ENCODE data around the gene B4GALT1. TPM values are rescaled to one million over a fixed set of nuclear protein-coding genes. Genes with fewer than 3 reads are reported as not detected.
A peak's percentile ranks its signal among the peaks of the same experiment; 100 is the strongest.

Gene B4GALT1
- total RNA-seq, 1 donor from 2014 or later, result 100 TPM

- Histone ChIP-seq H3K4me1 (peaks cover 32 to 78% of the 10 kb centered on the region in 2 donors), H3K36me3 (peaks cover 0 to 7% of the 10 kb centered on the region in 2 donors), H3K4me3 (peak overlapping the region in 1 of 2 donors; percentile 26), H3K27me3 (no peaks in the 10 kb centered on the region), H3K9me3 (no peaks in the 10 kb centered on the region), H3K27ac (peak overlapping the region; percentile 58 to 66)
- DNase-seq (ENCODE audit: low spot score in 2 of 2), result no peak
- intact Hi-C loops (cut with DNase I), result no loop called here
- TF ChIP-seq CTCF (IDR thresholded peaks at IDR 0.05), result no peak
Observed at GRCh38 chr9:33139421-33140228, 27.5 kb downstream of the B4GALT1 start.

- DNase-seq (ENCODE audit: low spot score in 2 of 2), result peak in 1 of 2 donors; percentile 13
- Histone ChIP-seq H3K4me1 (peaks cover 32 to 70% of the 10 kb centered on the region in 2 donors), H3K27ac (peak overlapping the region; percentile 58 to 66), H3K27me3 (no peaks in the 10 kb centered on the region), H3K9me3 (no peaks in the 10 kb centered on the region), H3K4me3 (no peak overlapping the region), H3K36me3 (peaks cover 5 to 16% of the 10 kb centered on the region in 2 donors)
- intact Hi-C loops (cut with DNase I), result no loop called here
- TF ChIP-seq CTCF (IDR thresholded peaks at IDR 0.05), result no peak
Observed at GRCh38 chr9:33138768-33139167, 28.4 kb downstream of the B4GALT1 start.

GRCh38 chr9:33137781-33138264 is 29.3 kb downstream of the B4GALT1 start:
- Histone ChIP-seq H3K4me1 (peaks cover 26 to 60% of the 10 kb centered on the region in 2 donors), H3K36me3 (peaks cover 14 to 25% of the 10 kb centered on the region in 2 donors), H3K27me3 (no peaks in the 10 kb centered on the region), H3K4me3 (no peak overlapping the region), H3K27ac (peak overlapping the region in 1 of 2 donors; percentile 66), H3K9me3 (no peaks in the 10 kb centered on the region)
- no peak for TF ChIP-seq CTCF (IDR thresholded peaks at IDR 0.05)
- intact Hi-C loops (cut with DNase I), result no loop called here
- peak in 1 of 2 donors; percentile 62 for DNase-seq (ENCODE audit: low spot score in 2 of 2)

- H3K36me3 ChIP-seq, result peaks cover 15 to 34% of the 10 kb centered on the region in 2 donors
- no peak for TF ChIP-seq CTCF (IDR thresholded peaks at IDR 0.05)
- intact Hi-C loops (cut with DNase I), result no loop called here
- H3K4me1 ChIP-seq, result peaks cover 22 to 59% of the 10 kb centered on the region in 2 donors
- H3K27ac ChIP-seq, result peak overlapping the region; percentile 29 to 50
- H3K9me3 ChIP-seq, result no peaks in the 10 kb centered on the region
- no peaks in the 10 kb centered on the region for H3K27me3 ChIP-seq
- no peak overlapping the region for H3K4me3 ChIP-seq
- DNase-seq (ENCODE audit: low spot score in 2 of 2), result peak in 1 of 2 donors; percentile 50
Observed at GRCh38 chr9:33136721-33137670, 30.1 kb downstream of the B4GALT1 start.

- intact Hi-C loops (cut with DNase I), result no loop called here
- TF ChIP-seq CTCF (IDR thresholded peaks at IDR 0.05), result no peak
Observed at GRCh38 chr9:33135470-33135958, 31.6 kb downstream of the B4GALT1 start.

More at GRCh38 chr9:33135470-33135958, 31.6 kb downstream of the B4GALT1 start:
- H3K36me3 ChIP-seq, result peaks cover 20 to 48% of the 10 kb centered on the region in 2 donors
- H3K9me3 ChIP-seq, result no peaks in the 10 kb centered on the region
- H3K27me3 ChIP-seq, result no peaks in the 10 kb centered on the region
- peaks cover 10 to 51% of the 10 kb centered on the region in 2 donors for H3K4me1 ChIP-seq
- peak in 1 of 2 donors; percentile 57 for DNase-seq (ENCODE audit: low spot score in 2 of 2)
- no peak overlapping the region for H3K4me3 ChIP-seq
- peak overlapping the region in 1 of 2 donors; percentile 29 for H3K27ac ChIP-seq

Measured in ascending aorta (tissue), 2 donors.